Gastrocnemius medialis (tissue), 4 donors: Measurements from ENCODE around the gene GSTK1. TPM values are rescaled to one million over a fixed set of nuclear protein-coding genes. Genes with fewer than 3 reads are reported as not detected.

Experiments used
- ATAC-seq, 2 donors: fragments of 150-250 bp; one replicate each; pipeline ENCODE4 v1.9.1; 2016
- DNase-seq, 2 donors: peaks; one replicate each; pipeline ENCODE4 v3.0.0-alpha.2; 2019
- H3K27ac ChIP-seq, 4 donors: fragments of 200-600 bp; sonication (generic); 1 replicate in 1 of 4; 2 replicates in 3 of 4; pipeline ENCODE4 v1.5.1; 2016 to 2018; ENCODE audit warnings: mild to moderate bottlenecking in 2 of 4, moderate library complexity in 1 of 4
- H3K27me3 ChIP-seq, 3 donors: fragments of 200-600 bp; sonication (generic) in 2 of 3; 1 replicate in 1 of 3; 2 replicates in 2 of 3; pipeline versions ENCODE4 v1.5.1 to v1.6.0; 2016 to 2019; ENCODE audit warnings: mild to moderate bottlenecking in 1 of 3, moderate library complexity in 1 of 3
- H3K36me3 ChIP-seq, 2 donors: fragments of 200-600 bp; sonication (generic) in 1 of 2; one replicate each; pipeline ENCODE4 v1.5.1; 2017 to 2018
- H3K4me1 ChIP-seq, 2 donors: fragments of 200-600 bp; sonication (generic) in 1 of 2; one replicate each; pipeline ENCODE4 v1.5.1; 2016 to 2017; ENCODE audit warnings: mild to moderate bottlenecking in 2 of 2
- H3K4me3 ChIP-seq, 4 donors: fragments of 200-600 bp; sonication (generic) in 3 of 4; 1 replicate in 1 of 4; 2 replicates in 3 of 4; pipeline ENCODE4 v1.5.1; 2016 to 2019; ENCODE audit warnings: mild to moderate bottlenecking in 2 of 4
- H3K9me3 ChIP-seq, 3 donors: fragments of 200-600 bp; sonication (generic) in 2 of 3; 1 replicate in 1 of 3; 2 replicates in 2 of 3; pipeline ENCODE4 v1.5.1; 2016 to 2019
- POLR2A ChIP-seq, 2 donors: fragments of 450-650 bp; IDR thresholded peaks; one replicate each; pipeline ENCODE4 v1.6.1; 2017; ENCODE audit warnings: antibody characterized with exemption in 2 of 2, mild to moderate bottlenecking in 2 of 2, moderate library complexity in 2 of 2
- in situ Hi-C, 4 donors: fragments of 200-750 bp; cut with MboI; loops; one replicate each; pipeline versions ENCODE4 v1.15.0 to v1.8.0; 2017; ENCODE audit warnings: low sequenced_read_pairs in 4 of 4
- intact Hi-C: fragments of 100-400 bp; cut with DNase I; formaldehyde crosslinking; loops from one replicate; pipeline ENCODE4 v1.15.1; 2023; ENCODE audit warnings: low total_unique reads
- total RNA-seq, 4 donors: library from RNA; depleted of rRNA; stranded (reverse); fragments of >200 nt; gene quantifications; one replicate each; pipeline versions ENCODE4 v1.1.0 to v1.2.3, GENCODE V29; 2016
- TF ChIP-seq, protein P1 (sequence below), 5 experiments: fragments of 450-650 bp in 3 of 5; fragments of 200-600 bp in 2 of 5; sonication (generic) in 2 of 5; IDR thresholded peaks in 4 of 5; conservative IDR thresholded peaks in 1 of 5; 1 replicate in 4 of 5; 2 replicates in 1 of 5; pipeline ENCODE4 v1.5.1; 2016 to 2019; ENCODE audit warnings: antibody characterized with exemption in 5 of 5, mild to moderate bottlenecking in 3 of 5, moderate library complexity in 3 of 5

The GSTK1 gene
- total RNA-seq, 4 donors from 2014 or later: 59.5 to 114 (median 85.0) TPM

DNA sequence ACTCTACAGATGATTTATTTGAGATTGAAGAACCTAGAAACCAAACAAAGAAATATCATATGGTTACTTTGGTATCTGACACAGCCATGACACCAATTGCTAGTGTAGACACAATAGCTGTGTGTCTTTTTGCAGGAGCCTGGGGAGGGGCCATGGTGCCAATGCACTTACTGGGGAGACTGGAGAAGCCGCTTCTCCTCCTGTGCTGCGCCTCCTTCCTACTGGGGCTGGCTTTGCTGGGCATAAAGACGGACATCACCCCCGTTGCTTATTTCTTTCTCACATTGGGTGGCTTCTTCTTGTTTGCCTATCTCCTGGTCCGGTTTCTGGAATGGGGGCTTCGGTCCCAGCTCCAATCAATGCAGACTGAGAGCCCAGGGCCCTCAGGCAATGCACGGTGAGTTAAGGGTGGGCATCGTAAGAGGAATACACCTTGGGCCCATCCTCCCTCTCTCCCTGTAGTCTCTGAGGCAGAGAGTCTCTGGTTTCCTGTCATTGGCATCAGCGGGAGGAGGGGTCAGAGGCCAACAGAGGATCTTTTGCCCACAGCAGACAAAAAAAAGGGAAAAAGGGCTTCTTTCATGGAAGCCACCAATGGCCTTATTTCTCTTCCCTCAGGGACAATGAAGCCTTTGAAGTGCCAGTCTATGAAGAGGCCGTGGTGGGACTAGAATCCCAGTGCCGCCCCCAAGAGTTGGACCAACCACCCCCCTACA lies 22.7 kb downstream of the GSTK1 start:
- Histone ChIP-seq H3K4me3 (no peak overlapping the region), H3K36me3 (no peaks in the 10 kb centered on the region), H3K27ac (no peak overlapping the region), H3K4me1 (peaks cover 20 to 26% of the 10 kb centered on the region in 2 donors), H3K27me3 (no peaks in the 10 kb centered on the region), H3K9me3 (no peaks in the 10 kb centered on the region)
- intact Hi-C loops: no loop called here
- ATAC-seq (no peak), DNase-seq (no peak)
- TF ChIP-seq, protein P1, sequence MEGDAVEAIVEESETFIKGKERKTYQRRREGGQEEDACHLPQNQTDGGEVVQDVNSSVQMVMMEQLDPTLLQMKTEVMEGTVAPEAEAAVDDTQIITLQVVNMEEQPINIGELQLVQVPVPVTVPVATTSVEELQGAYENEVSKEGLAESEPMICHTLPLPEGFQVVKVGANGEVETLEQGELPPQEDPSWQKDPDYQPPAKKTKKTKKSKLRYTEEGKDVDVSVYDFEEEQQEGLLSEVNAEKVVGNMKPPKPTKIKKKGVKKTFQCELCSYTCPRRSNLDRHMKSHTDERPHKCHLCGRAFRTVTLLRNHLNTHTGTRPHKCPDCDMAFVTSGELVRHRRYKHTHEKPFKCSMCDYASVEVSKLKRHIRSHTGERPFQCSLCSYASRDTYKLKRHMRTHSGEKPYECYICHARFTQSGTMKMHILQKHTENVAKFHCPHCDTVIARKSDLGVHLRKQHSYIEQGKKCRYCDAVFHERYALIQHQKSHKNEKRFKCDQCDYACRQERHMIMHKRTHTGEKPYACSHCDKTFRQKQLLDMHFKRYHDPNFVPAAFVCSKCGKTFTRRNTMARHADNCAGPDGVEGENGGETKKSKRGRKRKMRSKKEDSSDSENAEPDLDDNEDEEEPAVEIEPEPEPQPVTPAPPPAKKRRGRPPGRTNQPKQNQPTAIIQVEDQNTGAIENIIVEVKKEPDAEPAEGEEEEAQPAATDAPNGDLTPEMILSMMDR (IDR thresholded peaks at IDR 0.05 in 4 of 5, conservative IDR thresholded peaks at IDR 0.05 in 1 of 5): no peak
- TF ChIP-seq POLR2A (IDR thresholded peaks at IDR 0.05): no peak
- in situ Hi-C loops: loop anchor here in 1 of 4 donors (25.0 kb wide), 1 partner anchor 601 kb away; no protein-coding TSS in a partner anchor

DNA sequence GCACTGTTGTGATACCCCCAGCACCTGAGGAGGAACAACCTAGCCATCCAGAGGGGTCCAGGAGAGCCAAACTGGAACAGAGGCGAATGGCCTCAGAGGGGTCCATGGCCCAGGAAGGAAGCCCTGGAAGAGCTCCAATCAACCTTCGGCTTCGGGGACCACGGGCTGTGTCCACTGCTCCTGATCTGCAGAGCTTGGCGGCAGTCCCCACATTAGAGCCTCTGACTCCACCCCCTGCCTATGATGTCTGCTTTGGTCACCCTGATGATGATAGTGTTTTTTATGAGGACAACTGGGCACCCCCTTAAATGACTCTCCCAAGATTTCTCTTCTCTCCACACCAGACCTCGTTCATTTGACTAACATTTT lies 23.3 kb downstream of the GSTK1 start:
- Histone ChIP-seq H3K4me3 (no peak overlapping the region), H3K36me3 (no peaks in the 10 kb centered on the region), H3K27ac (peak overlapping the region in 1 of 4 donors; percentile 91), H3K9me3 (no peaks in the 10 kb centered on the region), H3K4me1 (peaks cover 25 to 26% of the 10 kb centered on the region in 2 donors), H3K27me3 (no peaks in the 10 kb centered on the region)
- ATAC-seq (no peak), DNase-seq (no peak)
- no peak for TF ChIP-seq POLR2A (IDR thresholded peaks at IDR 0.05)
- TF ChIP-seq, protein P1 (IDR thresholded peaks at IDR 0.05 in 4 of 5, conservative IDR thresholded peaks at IDR 0.05 in 1 of 5): no peak
- intact Hi-C loops (no loop called here), in situ Hi-C loops (loop anchor here in 1 of 4 donors (25.0 kb wide), 1 partner anchor 601 kb away; no protein-coding TSS in a partner anchor)

DNA sequence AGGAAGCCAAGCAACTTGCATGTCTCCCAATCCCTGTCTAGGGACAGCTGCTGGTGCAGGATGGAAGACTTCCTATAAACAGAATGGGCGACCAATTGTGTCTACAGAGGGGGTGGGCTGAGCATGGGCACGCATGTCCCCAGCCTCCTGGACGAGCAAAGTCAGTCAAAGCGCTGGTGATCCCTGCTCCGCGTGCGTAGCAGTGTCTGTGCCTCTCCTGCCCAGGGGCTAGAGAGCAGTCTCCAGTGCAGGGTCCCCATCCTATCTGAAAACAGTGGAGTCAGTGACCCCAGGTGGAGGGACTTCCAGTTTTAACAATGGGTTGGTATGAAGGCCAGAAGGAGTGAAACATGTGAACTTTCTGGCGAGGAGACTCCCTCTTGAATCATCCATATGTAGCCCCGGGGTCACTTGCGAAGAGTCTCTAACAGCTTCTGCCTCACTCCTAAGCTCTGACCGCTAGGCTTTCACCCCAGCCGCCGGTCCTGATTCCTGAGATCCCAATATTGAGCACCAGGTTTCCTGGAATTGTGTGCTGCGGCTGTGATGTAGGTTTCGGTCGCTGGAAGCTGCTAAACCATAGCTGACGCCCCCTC lies 24.2 kb downstream of the GSTK1 start:
- DNase-seq (no peak), ATAC-seq (no peak)
- intact Hi-C loops (no loop called here), in situ Hi-C loops (loop anchor here in 1 of 4 donors (25.0 kb wide), 1 partner anchor 600 kb away; no protein-coding TSS in a partner anchor)
- Histone ChIP-seq H3K36me3 (peaks cover 0 to 7% of the 10 kb centered on the region in 2 donors), H3K27ac (peak overlapping the region; percentile 74 to 91 (median 88)), H3K4me1 (peaks cover 25 to 26% of the 10 kb centered on the region in 2 donors), H3K27me3 (no peaks in the 10 kb centered on the region), H3K9me3 (no peaks in the 10 kb centered on the region), H3K4me3 (peak overlapping the region; percentile 79 to 93 (median 86))
- no peak for TF ChIP-seq POLR2A (IDR thresholded peaks at IDR 0.05)
- TF ChIP-seq, protein P1 (IDR thresholded peaks at IDR 0.05 in 4 of 5, conservative IDR thresholded peaks at IDR 0.05 in 1 of 5): no peak

DNA sequence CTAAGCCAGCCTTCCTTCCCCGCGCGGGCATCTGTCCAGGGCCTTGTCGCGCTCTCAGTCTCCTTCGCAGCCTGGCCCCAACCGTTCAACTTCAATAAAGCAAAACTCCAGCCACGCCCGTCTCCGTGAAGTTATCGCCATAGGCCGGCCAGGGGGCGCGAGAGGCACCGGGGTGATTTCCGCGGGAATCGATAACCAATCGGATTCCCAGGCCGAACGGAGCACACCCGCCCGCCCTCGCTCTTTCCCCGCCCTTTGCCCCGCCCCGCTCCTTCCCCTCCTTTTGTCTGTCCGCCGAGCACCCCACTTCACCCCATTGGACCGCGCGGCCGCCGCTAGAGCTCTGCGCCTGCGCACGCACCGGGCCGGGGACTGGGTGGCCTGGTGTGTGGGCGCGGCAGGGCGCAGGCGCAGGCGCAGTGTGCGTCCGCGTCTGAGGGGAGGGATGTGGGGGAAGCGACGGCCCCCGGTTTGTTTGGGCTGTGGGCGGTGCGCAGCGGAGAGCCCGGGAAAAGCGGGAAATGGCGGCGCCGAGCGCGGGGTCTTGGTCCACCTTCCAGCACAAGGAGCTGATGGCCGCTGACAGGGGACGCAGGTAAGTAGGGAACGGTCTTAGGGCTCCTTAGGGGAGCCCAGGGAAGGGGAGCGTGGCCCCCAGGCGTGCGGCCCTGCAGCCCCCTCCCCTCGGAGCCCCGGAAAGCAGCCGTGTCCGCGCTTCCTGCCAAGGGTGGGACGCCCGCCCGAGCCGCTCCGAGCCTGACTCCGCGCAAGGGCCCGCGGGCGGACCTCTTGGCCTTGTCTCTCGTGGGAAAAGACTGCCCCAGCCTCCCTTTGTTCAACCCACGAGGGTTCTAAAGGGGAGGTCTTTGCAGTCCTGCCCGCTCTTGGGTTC lies 24.9 kb downstream of the GSTK1 start, which contains the start of gene CASP2:
Gene CASP2, plus strand, starts transcription at position 417 of the 892 bp plus-strand sequence. Its CDS starts 105 bp downstream, at position 522.
- in situ Hi-C loops (loop anchor here in 1 of 4 donors (25.0 kb wide), 1 partner anchor 599 kb away; no protein-coding TSS in a partner anchor), intact Hi-C loops (loop anchor here (1.0 to 2.0 kb wide), 2 partner anchors 27 to 93 kb away; partner anchors contain the start of gene ZYX)
- DNase-seq (peak; percentile 94), ATAC-seq (peak; percentile 89)
- Histone ChIP-seq H3K4me3 (peak within 1 kb of the TSS; percentile 79 to 93 (median 86)), H3K36me3 (peaks cover 0 to 15% of the 10 kb centered on the region in 2 donors), H3K27ac (peak within 1 kb of the TSS; percentile 74 to 91 (median 88)), H3K4me1 (peaks cover 25 to 26% of the 10 kb centered on the region in 2 donors), H3K9me3 (no peaks in the 10 kb centered on the region), H3K27me3 (no peaks in the 10 kb centered on the region)
- TF ChIP-seq, protein P1 (IDR thresholded peaks at IDR 0.05 in 4 of 5, conservative IDR thresholded peaks at IDR 0.05 in 1 of 5): peak in 3 of 5 experiments; percentile 7 to 50 (median 47)
- peak; percentile 40 to 64 for TF ChIP-seq POLR2A (IDR thresholded peaks at IDR 0.05)
